MM.1S (cell line): ENCODE measurements around the gene GRIK4.

Experiments used
- EZH2 ChIP-seq: fragments of 300-600 bp; sonication (generic); optimal IDR thresholded peaks from 2 replicates; pipeline ENCODE3; 2017; ENCODE audit warnings: low read depth, mild to moderate bottlenecking, antibody characterized with exemption, low read length, mixed read lengths
- EZH2phosphoT487 ChIP-seq: fragments of 300-600 bp; sonication (generic); IDR thresholded peaks from 2 replicates; pipeline ENCODE4 v1.6.1; 2018; ENCODE audit warnings: antibody characterized with exemption, low read length
- TF ChIP-seq, protein P1 (sequence below): fragments of 300-600 bp; sonication (generic); IDR thresholded peaks from 2 replicates; pipeline ENCODE4 v1.5.1; 2016; ENCODE audit warnings: antibody characterized with exemption, low read length, mixed read lengths

- TF ChIP-seq, protein P1, sequence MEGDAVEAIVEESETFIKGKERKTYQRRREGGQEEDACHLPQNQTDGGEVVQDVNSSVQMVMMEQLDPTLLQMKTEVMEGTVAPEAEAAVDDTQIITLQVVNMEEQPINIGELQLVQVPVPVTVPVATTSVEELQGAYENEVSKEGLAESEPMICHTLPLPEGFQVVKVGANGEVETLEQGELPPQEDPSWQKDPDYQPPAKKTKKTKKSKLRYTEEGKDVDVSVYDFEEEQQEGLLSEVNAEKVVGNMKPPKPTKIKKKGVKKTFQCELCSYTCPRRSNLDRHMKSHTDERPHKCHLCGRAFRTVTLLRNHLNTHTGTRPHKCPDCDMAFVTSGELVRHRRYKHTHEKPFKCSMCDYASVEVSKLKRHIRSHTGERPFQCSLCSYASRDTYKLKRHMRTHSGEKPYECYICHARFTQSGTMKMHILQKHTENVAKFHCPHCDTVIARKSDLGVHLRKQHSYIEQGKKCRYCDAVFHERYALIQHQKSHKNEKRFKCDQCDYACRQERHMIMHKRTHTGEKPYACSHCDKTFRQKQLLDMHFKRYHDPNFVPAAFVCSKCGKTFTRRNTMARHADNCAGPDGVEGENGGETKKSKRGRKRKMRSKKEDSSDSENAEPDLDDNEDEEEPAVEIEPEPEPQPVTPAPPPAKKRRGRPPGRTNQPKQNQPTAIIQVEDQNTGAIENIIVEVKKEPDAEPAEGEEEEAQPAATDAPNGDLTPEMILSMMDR, result no peak
- TF ChIP-seq EZH2phosphoT487, result no peak
- no peak for TF ChIP-seq EZH2
Observed at GRCh38 chr11:120942701-120943100, 431.2 kb downstream of the GRIK4 start.
